ENCODE data around the gene REEP3. TPM values are rescaled to one million over a fixed set of nuclear protein-coding genes. Genes with fewer than 3 reads are reported as not detected.

REEP3 gene
- total and polyA plus RNA-seq, 2 of the 4 experiments (the other 2 are of a cell fraction), result 11.7 to 28.9 TPM

DNA sequence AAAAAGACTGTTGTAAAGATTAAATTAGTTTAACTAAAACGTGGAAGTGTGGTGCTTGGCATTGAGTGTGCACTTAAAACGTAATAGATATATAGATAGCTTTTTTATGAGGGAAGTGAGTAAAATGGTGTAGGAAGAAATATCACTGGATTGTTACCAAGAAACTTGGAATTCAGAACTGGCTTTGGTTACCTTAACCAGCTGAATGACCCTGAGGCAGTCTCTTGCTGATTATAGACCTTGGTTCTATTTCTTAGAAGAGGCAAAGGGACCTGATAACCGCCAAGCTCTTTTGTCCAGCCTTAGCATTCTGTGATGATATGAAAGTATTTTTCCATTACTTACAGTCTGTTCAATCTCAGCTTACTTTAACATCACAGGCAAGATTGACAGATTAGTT lies 3.8 kb downstream of the REEP3 start:
- H3K9ac ChIP-seq (ENCODE audit: low read depth, low read length), result no peak overlapping the region
- CTCF ChIA-PET, result interaction anchor here (0.6 kb wide), 2 partner anchors 93 to 267 kb away, joined by 3 to 4 read pairs; no protein-coding TSS in a partner anchor
- 90% methylated on average over 2 of the region's 3 CpGs; no CpG with 5 or more reads in 1 of the 2 experiments for WGBS, 2 experiments (ENCODE audit: extremely low coverage in 2 of 2, insufficient read length in 1 of 2)
- ATAC-seq (ENCODE audit: low read depth) (no peak), DNase-seq (no peak)
- TF ChIP-seq CHD1 (IDR thresholded peaks at IDR 0.05; ENCODE audit: low read depth, low read length) (no peak), RFX5 (IDR thresholded peaks at IDR 0.05; ENCODE audit: low read depth, low read length) (no peak), SMC3 (IDR thresholded peaks at IDR 0.05; ENCODE audit: low read depth, low read length) (no peak), FOS (IDR thresholded peaks at IDR 0.05; ENCODE audit: low read depth, low read length) (no peak), NFE2L2 (IDR thresholded peaks at IDR 0.05; ENCODE audit: low read depth, low read length) (no peak), CEBPB (IDR thresholded peaks at IDR 0.05; ENCODE audit: low read depth, low read length) (no peak), MAZ (IDR thresholded peaks at IDR 0.05; ENCODE audit: borderline replicate concordance, low read depth, low read length) (no peak), RCOR1 (IDR thresholded peaks at IDR 0.05; ENCODE audit: insufficient replicate concordance, low read length) (no peak), POLR2A (IDR thresholded peaks at IDR 0.05; ENCODE audit: low read depth, low read length) (no peak)
- TF ChIP-seq, protein P1, sequence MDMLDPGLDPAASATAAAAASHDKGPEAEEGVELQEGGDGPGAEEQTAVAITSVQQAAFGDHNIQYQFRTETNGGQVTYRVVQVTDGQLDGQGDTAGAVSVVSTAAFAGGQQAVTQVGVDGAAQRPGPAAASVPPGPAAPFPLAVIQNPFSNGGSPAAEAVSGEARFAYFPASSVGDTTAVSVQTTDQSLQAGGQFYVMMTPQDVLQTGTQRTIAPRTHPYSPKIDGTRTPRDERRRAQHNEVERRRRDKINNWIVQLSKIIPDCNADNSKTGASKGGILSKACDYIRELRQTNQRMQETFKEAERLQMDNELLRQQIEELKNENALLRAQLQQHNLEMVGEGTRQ (IDR thresholded peaks at IDR 0.05; ENCODE audit: low read depth, low read length), result no peak
- TF ChIP-seq, protein P2, sequence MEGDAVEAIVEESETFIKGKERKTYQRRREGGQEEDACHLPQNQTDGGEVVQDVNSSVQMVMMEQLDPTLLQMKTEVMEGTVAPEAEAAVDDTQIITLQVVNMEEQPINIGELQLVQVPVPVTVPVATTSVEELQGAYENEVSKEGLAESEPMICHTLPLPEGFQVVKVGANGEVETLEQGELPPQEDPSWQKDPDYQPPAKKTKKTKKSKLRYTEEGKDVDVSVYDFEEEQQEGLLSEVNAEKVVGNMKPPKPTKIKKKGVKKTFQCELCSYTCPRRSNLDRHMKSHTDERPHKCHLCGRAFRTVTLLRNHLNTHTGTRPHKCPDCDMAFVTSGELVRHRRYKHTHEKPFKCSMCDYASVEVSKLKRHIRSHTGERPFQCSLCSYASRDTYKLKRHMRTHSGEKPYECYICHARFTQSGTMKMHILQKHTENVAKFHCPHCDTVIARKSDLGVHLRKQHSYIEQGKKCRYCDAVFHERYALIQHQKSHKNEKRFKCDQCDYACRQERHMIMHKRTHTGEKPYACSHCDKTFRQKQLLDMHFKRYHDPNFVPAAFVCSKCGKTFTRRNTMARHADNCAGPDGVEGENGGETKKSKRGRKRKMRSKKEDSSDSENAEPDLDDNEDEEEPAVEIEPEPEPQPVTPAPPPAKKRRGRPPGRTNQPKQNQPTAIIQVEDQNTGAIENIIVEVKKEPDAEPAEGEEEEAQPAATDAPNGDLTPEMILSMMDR (conservative IDR thresholded peaks at IDR 0.05; ENCODE audit: low read depth, low read length), result no peak
- H4K5ac ChIP-seq (ENCODE audit: low read depth, low read length), result no peak overlapping the region
- H3K9me1 ChIP-seq (ENCODE audit: insufficient read depth, low read length), result peaks cover 13% of the 10 kb centered on the region; the same call in 1 of the 2 replicates
- POLR2A ChIA-PET (ENCODE audit: unreplicated experiment), result no interaction called here
- H3K56ac ChIP-seq (ENCODE audit: extremely low read depth, insufficient read depth, low read length), result no peak overlapping the region
- H4K20me1 ChIP-seq (ENCODE audit: insufficient read depth, low read length), result peaks cover 2% of the 10 kb centered on the region; the same call in 1 of the 2 replicates
- no peak overlapping the region for H3K23ac ChIP-seq (ENCODE audit: low read depth, low read length)
- H3K18ac ChIP-seq (ENCODE audit: low read depth, low read length), result no peak overlapping the region
- dilution Hi-C loops (cut with HindIII; ENCODE audit: low sequenced_read_pairs, unreplicated experiment), result no loop called here
- H4K8ac ChIP-seq (ENCODE audit: low read depth in 2 of 2, low read length in 2 of 2), result no peak overlapping the region
- H3K27me3 ChIP-seq (ENCODE audit: control insufficient read depth, insufficient read depth, low read length), result no peaks in the 10 kb centered on the region
- H3K9me3 ChIP-seq (ENCODE audit: control insufficient read depth, insufficient read depth, low read length), result peaks cover 2% of the 10 kb centered on the region; the same call in 1 of the 2 replicates
- no peak overlapping the region for H2AFZ ChIP-seq (replicated peaks; ENCODE audit: low read length, poor library complexity)
- H3K27ac ChIP-seq (ENCODE audit: insufficient read depth, low read length), result no peak overlapping the region
- no peak overlapping the region for H4K91ac ChIP-seq (ENCODE audit: insufficient read depth, low read depth, low read length)
- in situ Hi-C loops (cut with MboI; ENCODE audit: low sequenced_read_pairs), result no loop called here
- H3K4me1 ChIP-seq (ENCODE audit: control insufficient read depth, insufficient read depth, low read length), result peaks cover 6% of the 10 kb centered on the region
- peaks cover 36 to 55% of the 10 kb centered on the region in 2 experiments for H3K79me1 ChIP-seq (ENCODE audit: low read depth in 1 of 2, low read length in 2 of 2)
- H2BK20ac ChIP-seq (ENCODE audit: low read depth, low read length), result no peak overlapping the region
- H3K36me3 ChIP-seq (ENCODE audit: control insufficient read depth, insufficient read depth, low read length), result peaks cover 6% of the 10 kb centered on the region
- H2BK15ac ChIP-seq (ENCODE audit: low read depth, low read length), result no peak overlapping the region
- no peak overlapping the region for H3K4me3 ChIP-seq (ENCODE audit: insufficient read depth, low read depth, low read length)
- no peak overlapping the region for H2BK5ac ChIP-seq (ENCODE audit: low read depth, low read length, poor library complexity, severe bottlenecking)
- intact Hi-C loops (cut with micrococcal nuclease), result no loop called here
- H2AK5ac ChIP-seq (ENCODE audit: low read depth, low read length), result no peak overlapping the region
- H3K4ac ChIP-seq (ENCODE audit: low read depth, low read length), result no peak overlapping the region
- no peak overlapping the region for H2BK120ac ChIP-seq (ENCODE audit: low read depth, low read length)
- H3K4me2 ChIP-seq (ENCODE audit: low read depth, low read length), result no peak overlapping the region
- BruUV-seq (replicated peaks), result no TSS peak
- no peak overlapping the region for H3K14ac ChIP-seq (replicated peaks; ENCODE audit: low read depth, low read length)
- H2AK9ac ChIP-seq (replicated peaks; ENCODE audit: low read depth, low read length, poor library complexity), result no peak overlapping the region

Data from IMR-90 (cell line).